HG03469 (cell line): ENCODE results near the gene PLPP2.

ENCODE experiments used
- ATAC-seq: cut with Tn5 transposase; IDR thresholded peaks from one replicate; pipeline ENCODE4 v1.9.1; 2021; ENCODE audit warnings: mild to moderate bottlenecking, moderate library complexity, moderate number of reproducible peaks; ENCODE audit not compliant: unreplicated experiment

The PLPP2 gene

DNA sequence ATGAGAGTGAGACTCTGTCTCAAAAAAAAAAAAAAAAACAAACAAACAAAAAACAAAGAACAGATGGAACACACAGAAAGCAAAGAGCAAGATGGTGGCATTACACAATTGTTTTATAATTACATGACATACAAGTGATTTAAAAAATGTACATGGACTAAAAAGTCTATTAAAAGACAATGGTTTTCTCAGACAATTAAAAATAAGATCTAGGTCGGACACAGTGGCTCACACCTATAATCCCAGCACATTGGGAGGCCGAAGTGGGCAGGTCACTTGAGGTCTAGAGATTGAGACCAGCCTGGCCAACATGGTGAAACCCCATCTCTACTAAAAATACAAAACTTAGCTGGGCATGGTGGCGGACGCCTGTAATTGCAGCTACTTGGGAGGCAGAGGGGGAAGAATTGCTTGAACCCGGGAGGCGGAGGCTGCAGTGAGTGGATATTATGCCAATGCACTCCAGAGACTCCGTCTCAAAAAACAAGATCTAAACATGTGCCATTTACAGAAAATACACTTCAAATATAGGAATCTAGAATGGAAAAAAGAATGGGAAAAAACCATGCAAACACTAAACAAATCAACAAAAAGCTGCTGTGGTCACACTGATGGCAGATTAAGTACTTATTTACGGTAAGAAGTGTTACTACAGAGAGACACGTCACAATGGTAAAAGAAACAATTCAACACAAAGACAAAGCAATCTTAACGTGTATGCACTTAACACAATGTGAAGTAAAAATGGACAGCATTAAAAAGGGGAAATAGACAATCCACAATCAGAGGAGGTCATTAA is 26.7 kb upstream of the PLPP2 start:
- ATAC-seq, result no peak

DNA sequence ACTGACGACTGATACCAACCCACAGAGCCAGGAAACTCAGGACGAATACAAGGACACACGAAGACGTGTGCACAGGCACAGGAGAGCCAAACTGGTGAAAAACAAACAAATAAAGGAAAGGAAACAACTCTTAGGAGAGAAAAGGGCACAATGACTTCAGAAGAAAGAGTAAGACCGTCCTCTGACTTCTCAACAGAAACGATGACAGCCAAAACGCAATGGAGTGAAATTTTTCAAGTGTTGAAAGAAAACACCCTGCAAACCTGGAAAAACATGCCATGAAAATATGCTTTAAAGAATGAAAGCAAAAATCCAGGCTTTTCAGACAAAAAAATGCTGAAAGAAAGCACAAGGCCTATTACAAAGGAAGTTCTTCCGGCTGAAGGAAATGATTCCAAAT is 24.6 kb upstream of the PLPP2 start:
- ATAC-seq, result no peak

DNA sequence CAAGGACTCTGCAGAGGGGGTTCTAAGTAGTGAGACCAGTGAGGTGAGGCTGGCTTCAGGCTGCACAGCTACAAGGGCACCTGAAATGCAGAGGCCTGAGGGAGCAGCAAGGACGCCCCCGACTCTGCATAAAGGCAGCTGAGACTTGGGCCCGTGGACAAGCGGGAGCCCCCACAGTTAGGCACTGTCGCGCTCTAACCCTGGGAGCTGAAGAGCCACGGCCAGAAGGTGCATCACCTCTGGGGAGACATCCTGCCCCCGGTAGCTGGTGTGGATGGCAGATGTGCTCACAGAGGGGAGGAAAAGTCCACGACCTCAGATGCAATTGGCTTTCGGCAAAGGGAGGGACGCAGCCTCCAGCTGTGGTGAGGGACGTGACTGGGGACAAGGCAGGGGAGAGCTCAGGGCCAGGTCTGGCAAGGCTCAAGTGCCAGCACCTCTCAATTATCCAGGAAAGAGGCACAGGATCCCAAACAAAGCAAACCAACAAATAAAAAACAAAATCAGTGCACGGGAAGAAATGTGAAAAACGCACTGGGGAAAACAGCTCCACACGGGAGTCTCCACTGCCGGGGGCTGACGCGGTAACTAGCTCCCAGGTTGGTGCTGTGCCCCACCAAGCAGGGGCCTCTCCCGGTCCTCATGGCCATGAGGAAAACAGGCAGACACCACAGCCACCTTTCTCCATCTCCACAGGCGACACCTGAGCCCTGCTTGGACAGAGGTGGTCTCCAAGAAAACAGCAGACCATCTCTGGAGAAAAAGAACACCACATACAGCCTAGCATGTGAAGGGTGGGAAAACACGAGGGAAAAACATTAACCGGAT is 23.0 kb upstream of the PLPP2 start:
- ATAC-seq, result no peak

DNA sequence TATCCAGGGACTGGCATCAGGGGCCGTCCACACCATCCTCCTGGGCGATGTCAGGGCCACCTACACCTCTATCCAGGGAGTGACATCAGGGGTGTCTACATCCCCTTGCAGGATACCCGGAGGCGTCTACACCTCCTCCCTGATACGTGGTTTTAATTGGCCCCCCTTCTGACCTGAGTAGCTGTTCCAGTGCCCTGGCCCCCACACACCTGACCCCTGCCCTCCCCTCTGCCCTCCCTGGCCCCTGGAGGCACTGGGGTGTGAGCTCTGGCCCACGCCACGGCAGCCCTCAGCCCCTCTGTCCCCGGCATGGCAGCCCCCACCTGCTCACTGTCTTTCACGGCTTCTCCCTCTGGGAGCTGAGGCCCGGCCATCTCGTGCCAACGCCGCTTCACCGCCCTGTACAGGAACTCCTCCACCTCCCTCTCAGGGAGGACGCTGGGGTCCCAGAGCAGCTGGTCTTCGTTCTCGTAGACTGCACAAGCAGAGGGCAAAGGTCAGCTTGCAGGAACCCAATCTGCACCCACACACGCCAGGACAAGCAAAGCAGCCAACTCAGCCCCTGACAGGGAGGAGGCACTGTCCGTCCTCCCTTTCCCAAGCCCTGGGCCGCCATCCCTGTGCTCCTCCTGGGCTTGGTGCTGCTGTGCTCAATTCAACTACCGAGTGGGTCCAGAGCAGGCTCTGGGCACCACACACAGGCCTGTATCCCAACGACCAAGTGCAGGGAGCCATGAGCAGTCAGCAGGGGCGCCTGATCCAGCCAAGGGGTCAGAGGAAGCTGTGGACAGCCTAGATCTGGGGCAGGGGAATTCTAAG is 22.2 kb upstream of the PLPP2 start:
- no peak for ATAC-seq

DNA sequence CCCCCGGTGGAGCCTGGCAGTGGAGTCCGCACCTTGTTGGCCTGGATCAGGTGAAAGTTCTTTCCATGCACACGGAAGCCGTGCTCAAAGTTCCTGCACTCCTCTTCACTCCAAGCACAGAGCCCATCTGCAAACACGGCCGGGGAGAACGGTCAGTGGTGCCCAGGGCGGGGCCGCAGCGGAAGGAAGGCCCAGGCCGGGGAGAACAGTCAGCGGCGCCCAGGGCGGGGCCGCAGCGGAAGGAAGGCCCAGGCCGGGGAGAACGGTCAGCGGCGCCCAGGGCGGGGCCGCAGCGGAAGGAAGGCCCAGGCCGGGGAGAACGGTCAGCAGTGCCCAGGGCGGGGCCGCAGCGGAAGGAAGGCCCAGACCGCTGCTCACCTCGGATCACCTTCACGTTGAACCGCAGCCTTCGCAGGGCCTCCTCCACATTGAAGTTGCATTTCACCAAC is 20.6 kb upstream of the PLPP2 start:
- no peak for ATAC-seq

DNA sequence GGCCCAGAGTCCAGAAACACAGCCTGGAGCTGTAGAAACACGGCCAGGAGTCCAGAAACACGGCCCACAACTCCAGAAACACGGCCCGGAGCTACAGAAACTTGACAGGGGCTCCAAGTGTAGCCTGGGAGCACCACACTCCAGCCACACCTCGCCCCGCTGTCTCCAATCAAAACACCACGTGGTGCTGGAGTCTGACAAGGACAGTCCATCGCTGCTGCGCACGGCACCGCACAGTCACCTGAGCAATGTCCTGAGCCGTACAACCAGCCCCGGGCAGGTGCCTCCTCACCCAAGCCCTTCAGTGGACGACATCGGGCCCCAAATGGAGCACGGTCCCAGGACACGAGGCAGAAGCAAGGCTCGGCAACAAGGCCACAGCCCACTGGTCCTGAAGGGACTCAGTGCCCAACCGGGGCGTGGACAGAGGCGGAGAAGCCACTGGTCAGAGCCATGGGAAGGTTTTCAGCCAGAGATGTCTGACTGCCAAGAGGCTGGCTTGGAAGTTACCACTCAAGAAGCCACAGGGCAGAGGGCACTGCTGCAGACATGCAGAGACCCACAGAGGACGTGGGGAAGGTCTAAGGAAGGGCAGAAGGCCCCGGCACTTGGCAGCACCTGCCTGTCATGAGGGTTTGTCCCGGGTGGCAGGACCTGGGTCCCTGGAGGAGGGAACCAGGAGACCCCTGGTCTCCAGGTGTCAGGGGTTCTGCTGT is 19.7 kb upstream of the PLPP2 start:
- ATAC-seq, result no peak

DNA sequence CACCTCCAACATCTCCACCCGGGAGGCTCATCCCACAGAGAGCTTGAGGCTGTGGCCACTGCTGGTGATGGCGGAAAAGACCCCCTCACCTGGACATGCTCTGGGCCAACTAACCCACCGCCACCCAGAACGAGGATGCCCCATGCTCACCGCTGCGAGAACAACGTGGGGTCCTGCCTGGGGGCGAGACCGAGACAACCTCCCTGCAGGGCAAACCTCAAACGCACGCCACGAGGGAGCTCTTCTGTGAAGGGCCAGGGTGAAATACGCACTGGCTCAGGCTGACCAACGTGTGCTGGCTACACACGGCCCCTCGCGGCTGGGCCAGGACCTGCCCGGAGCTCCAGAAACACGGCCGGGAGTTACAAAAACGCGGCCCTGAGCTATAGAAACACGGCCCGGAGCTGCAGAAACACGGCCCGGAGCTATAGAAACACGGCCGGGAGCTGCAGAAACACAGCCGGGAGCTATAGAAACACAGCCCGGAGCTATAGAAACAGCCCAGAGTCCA is 19.0 kb upstream of the PLPP2 start:
- ATAC-seq, result no peak

DNA sequence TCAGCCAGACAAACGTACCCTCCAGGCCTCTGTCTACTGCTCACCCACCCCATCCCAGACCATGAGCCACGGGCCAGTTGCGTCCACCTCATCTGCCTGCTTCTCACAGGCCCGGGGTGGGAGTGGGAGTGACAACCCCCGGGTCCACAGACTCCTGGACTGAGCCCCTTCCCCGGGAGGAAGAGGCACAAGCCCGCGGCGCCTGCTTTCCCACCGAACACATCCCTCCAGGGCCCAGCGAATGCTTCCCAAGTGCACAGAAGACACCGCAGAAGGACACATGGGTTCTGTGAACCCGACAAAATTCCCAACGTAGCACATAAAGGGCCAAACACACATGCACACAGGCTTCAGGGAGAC is 18.0 kb upstream of the PLPP2 start:
- no peak for ATAC-seq

DNA sequence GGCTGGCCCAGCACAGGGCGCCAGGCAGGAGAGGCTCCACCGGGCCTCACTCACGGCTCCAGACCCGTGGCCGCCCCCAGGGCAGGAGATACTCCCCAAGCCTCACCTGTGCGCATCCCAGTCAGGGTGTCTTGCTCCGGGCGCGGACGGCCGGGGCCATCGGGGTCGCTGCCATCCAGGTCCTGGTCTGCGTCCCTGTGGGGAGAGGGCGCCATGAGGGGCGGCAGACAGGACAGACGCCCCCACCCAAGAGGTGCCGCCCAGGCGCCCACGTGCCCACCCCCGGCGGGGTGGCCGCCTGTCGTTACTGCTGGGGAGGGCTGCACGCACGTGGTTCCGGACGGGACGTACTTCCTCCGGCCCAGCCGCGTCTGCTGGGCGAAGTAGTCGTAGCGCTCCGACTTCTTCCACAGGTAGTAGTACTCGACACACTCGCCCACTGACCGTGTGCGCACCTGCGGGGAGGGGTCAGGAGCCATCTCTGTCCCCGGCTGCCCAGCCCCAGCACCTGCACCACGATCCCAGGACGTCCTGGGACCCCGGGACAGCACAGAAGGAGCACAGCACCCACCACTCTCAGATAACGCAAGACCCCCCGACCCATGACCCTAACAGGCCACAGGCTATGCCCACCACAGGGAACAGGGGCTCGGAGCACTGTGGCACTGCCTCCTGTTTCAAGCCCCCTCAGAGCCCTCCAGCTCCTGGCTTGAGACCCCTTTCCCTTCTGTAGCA is 17.4 kb upstream of the PLPP2 start:
- no peak for ATAC-seq

DNA sequence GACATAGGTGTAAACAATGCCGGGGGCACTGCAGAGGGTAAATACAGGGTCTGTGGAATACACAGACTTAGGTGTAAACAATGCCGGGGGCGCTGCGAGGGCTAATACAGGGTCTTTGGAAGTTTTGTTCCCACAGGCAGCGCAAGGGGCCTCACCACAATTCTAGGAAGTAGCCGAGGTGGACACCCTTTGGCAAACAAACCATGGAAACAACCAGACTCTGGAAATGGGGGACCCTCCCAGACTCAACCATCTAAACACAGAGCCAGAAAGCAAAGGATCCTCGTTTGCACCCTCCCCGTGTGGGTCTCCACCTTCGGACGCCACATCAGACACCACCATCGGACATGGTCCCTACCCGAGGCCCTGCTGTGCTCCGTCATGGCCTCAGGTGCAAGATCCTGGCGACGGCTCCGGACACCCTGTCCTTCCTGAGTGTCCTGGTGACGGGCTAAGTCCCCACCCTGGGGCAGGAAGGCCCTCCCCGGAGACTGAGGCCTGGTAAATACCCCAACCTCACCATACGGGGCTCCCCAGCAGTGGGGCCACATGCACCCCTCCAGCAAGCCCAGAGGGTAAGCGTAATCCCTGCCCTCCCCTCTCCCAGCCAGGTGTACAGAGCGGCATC is 16.7 kb upstream of the PLPP2 start:
- no peak for ATAC-seq

DNA sequence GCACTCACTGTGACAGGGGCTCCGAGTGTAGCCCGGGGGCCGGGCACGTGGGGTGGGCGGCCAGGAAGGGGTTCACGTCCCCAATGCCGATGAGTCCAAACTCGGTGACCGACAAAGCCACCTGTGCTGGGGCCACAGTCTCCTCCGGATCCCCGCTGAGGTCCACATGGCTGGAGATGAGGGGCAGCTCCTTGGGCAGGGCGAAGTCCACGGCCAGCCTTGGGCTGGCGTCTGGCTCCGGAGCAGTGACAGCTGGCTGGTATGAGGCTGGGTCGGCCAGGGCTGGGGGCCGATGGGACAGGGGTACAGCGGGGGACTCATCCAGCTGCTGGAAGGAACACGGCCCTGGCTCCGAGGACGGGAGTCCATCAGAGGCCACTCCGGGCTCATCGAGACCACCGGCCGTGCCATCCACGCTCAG is 15.9 kb upstream of the PLPP2 start:
- no peak for ATAC-seq

DNA sequence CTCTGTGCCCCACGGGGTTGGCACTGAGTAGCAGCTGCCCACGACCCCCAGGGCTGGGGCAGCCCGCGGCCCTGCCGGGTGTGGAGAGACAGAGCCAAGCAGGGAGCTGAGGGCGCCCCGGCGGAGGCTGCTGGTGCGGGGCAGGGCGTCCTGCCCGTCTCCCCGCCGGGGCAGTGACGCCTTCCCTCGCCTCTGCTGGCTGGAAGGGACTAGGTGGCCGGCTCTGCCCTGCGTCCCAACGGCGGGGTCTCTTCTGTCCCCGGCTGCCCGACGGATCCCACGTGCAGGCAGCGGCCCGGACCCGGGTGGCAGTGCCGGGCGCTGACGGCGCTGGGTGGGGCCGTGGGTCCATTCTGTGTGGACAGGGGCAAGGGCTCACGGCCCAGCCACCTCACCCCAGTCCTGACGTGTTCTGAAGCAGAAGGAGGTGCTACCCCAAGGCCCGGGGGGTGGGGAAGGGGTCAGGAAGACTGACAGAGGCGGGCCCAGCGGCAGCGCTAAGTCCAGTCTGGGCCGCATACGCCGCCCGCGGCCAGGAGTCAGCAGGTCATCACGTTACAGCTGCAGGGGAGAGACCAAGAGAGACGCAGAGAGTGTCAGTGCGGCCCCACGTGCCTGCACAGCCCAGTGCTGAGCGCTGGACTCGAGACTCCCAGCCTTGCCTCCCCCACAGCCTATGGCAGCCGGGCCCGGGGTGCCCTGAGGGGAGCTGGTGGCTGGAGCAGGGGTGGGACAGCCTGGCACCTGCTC is 15.1 kb upstream of the PLPP2 start:
- ATAC-seq, result no peak

DNA sequence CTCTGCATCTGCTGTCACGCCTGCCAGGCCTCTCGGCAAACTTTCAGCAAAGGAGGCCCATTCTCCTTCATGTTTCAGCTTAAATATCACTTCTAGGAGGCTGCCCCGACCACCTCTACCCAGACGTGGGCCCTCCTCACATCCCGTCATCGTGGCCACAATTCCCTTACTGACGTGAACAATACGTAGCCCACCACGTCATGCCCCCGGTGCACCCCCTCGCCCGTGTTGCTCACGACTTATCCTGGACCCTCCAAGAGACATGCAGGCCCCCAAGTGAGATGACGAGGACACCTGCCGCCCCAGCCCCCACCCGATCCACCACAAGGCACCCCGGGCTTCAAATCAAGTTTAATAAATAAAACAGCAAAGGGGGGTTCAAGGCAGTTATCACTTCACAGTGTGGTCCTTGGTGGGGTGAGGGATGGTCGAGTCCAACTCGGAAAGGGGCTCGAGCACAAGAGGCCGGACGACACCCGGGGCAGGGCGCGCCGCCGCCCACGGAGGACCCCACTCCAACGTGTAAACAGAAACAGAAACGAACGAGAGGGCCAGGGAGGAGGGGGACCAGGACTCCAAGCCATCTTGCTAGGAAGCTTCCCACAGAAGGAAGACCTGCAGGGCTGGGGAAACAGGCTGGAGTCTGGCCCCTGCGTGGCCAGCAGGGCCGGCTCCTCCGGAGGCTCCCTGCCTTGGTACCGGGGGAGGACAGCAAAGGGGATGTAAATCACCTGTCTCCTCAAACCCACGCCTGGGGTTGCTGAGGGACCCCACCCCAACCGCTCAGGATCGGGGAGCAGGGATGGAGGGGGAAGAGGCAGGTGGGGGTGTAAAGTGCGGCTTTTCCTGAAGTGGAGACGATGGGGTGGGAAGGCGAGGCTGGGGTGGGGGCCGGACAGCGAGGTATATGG is 14.3 kb upstream of the PLPP2 start:
- ATAC-seq, result no peak

DNA sequence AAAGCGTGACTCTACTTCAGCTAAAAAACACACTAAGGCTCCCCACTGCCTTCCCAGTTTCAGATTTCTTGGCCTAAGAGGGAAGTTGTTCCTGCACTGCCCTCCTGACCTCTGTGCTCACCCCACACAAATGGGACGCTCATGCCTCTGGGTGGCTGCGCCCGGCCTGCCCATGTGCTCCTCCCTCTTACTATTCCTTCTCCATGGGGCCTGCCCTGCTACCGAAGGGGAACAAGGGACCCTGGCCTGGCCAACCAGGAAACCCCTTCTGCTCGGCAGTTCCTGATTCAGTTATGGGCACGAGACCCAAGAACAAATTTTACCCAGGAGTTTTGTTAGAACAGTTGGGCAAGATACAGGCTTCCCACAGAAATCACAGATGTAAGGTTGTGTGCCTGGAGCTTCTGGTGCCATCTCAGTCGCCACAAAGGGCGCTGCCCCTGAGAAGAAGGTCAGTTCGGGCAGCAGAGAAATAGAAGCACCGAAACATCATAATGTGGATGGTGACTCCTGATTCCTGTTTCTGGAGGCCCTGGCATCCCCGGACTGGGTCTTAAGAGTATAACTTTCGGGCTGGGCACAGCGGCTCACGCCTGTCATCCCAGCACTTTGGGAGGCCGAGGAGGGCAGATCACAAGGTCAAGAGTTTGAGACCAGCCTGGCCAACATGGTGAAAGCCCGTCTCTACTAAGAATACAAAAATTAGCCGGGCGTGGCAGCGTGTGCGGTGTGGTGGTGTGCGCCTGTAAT is 5.4 kb upstream of the PLPP2 start:
- ATAC-seq, result no peak

DNA sequence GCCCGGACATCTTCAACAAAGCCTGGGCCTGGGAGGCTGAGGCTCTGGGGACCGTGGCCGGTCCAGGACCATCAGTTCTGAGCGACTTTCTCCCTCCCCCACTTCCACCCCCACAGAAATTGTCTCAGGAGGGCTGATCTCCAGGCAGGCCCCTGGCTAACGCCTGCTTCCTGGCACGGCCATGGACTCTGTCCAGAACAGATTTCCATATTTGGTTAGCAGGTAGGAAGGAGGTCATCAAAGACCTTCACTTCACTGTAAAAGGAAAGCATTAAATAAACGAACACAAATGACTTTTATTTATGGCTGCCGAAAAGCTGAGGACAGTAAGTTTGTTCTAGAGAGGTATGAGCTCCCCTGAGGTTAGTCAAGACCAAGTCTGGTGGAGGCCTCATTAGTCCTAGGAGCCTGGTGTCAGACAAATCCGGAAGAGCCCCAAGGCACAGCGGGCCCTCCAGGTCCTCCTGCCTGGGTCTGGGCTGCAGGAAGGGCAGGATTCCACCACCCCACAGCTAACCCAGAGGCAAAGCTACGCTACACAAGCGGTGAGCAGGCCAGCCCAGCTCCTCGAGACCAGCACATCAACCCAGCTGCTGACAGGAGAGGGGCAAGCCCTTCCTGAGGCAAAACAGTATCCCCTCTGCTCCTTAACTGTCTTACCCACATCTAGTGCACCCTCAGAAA is 4.6 kb upstream of the PLPP2 start:
- ATAC-seq, result no peak

DNA sequence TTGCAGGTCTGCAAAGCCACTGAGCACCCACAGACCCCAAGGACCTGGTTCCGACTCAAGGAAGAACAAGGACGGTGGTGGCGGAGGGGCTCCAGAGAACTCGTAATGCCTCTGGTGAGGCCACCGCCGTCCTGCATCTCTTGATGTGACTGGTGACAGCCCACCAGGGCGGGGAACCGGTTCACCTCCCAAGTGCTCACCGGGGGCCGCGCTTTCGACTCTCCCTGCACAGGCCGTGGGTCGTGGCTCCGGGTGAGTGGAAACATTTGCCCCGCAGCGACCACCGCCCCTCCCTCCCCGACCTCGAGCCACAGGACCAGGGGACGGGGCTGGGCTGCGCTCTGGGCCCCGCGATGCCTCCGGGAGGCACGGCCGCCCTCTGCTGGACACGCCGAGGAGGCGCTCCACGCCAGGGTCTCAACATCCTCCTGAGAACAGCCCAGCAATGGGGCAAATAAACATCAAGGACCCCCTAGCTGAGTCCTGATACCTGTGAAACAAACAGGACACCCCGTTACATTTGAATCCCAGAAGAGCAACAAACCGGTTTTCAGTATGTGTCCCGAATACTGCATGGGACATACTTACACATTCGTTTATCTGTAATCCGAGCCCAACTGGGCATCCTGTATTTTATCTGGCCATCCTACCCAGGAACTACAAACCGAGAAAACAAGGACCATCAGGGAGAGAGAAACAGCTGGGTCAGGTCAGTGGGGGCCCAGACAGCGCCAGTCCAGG is 3.9 kb upstream of the PLPP2 start:
- no peak for ATAC-seq
